Osteocyte (in vitro differentiated cells): ENCODE data around the gene SHOX. TPM values are rescaled to one million over a fixed set of nuclear protein-coding genes. Genes with fewer than 3 reads are reported as not detected.
"Not testable (repeated sequence)": the region's sequence is repeated elsewhere in the genome, so short reads cannot be mapped to it uniquely, and the experiment has no call there.

ENCODE experiments used
- DNase-seq: peaks from one replicate; pipeline ENCODE4 v3.0.0; 2021; ENCODE audit warnings: mixed read lengths; ENCODE audit not compliant: unreplicated experiment; ENCODE audit errors: extremely low spot score
- H3K27ac Mint-ChIP-seq: one replicate; pipeline ENCODE4 v1.8.0; 2021; ENCODE audit warnings: mild to moderate bottlenecking, mixed read lengths; ENCODE audit not compliant: unreplicated experiment
- H3K27me3 Mint-ChIP-seq: one replicate; pipeline ENCODE4 v1.8.0; 2021; ENCODE audit warnings: mixed read lengths; ENCODE audit not compliant: unreplicated experiment
- H3K36me3 Mint-ChIP-seq: one replicate; pipeline ENCODE4 v1.8.0; 2021; ENCODE audit warnings: mixed read lengths; ENCODE audit not compliant: unreplicated experiment
- H3K4me1 Mint-ChIP-seq: one replicate; pipeline ENCODE4 v1.8.0; 2021; ENCODE audit warnings: mixed read lengths; ENCODE audit not compliant: unreplicated experiment
- H3K4me3 Mint-ChIP-seq: one replicate; pipeline ENCODE4 v1.8.0; 2021; ENCODE audit warnings: mild to moderate bottlenecking, moderate library complexity, mixed read lengths; ENCODE audit not compliant: unreplicated experiment
- H3K9me3 Mint-ChIP-seq: one replicate; pipeline ENCODE4 v1.8.0; 2021; ENCODE audit warnings: mixed read lengths; ENCODE audit not compliant: unreplicated experiment
- CTCF ChIP-seq: fragments of 200-600 bp; sonication (generic); IDR thresholded peaks from 2 replicates; pipeline ENCODE4 v1.5.0; 2021; ENCODE audit warnings: antibody characterized with exemption, mild to moderate bottlenecking, moderate library complexity
- total RNA-seq: library from RNA; stranded (reverse); gene quantifications from 2 replicates; pipeline ENCODE4 v1.2.1, GENCODE V29; 2021

SHOX gene
- total RNA-seq, 1 donor from 2014 or later = not detected

DNA sequence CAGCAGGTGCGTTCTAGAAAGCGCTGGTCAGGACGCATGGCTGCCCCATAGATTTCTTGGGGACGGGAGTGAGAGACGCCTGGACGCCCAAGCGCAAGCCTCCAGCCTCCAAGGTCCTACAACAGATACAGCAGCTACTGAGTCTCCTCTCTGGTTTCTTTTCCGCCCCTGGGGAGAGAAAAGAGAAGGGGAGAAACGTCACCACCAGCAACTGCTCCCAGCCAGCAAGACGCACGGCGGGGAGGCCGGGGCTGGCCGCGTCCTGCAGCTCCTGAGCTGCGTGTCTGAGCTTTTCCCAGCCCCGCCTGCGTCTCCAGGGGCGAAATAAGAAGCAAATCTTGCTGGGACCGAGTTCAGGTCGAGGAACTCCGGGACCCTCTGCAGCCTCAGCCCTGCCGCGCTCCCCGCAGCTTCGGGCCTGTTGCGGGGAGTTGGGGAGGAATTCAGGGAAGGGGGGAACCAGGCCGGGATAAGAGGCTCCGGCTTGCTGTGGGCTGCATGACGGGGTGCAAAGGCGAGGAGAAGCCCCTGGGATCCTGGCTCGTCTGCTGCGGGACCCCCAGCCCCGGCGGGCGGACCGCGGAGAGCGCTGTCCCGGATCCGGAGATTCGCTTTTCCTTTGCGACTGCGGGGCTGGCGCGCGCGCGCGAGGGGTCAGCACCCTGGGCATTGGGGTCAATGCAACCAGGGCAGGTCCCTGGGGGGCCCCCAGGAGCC is 6.8 kb upstream of the SHOX start:
- peak overlapping the region; percentile 5 for H3K4me3 Mint-ChIP-seq
- H3K27me3 Mint-ChIP-seq = peaks cover 66% of the 10 kb centered on the region
- H3K4me1 Mint-ChIP-seq = peaks cover 15% of the 10 kb centered on the region
- H3K9me3 Mint-ChIP-seq = no peaks in the 10 kb centered on the region
- DNase-seq = peak; percentile 80
- no peaks in the 10 kb centered on the region for H3K36me3 Mint-ChIP-seq
- TF ChIP-seq CTCF = no peak
- H3K27ac Mint-ChIP-seq = no peak overlapping the region

- peak; percentile 7 for DNase-seq
Observed at GRCh38 chrX:625137-625691, 5.4 kb upstream of the SHOX start.

DNA sequence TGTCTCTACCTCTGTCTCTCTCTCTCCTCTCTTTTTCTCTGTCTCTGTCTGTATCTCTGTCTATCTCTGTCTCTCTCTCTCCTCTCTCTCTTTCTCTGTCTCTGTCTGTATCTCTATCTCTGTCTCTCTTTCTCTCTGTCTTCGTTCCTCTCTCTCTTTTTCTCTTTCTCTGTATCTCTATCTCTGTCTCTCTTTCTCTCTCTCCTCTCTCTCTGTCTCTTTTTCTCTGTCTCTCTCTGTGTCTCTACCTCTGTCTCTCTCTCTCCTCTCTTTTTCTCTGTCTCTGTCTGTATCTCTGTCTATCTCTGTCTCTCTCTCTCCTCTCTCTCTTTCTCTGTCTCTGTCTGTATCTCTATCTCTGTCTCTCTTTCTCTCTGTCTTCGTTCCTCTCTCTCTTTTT is 4.5 kb upstream of the SHOX start:
- DNase-seq, H3K4me3 Mint-ChIP-seq, H3K27ac Mint-ChIP-seq, H3K36me3 Mint-ChIP-seq, H3K9me3 Mint-ChIP-seq: not testable (repeated sequence)
- Mint-ChIP-seq H3K4me1 (peaks cover 15% of the 10 kb centered on the region), H3K27me3 (peaks cover 78% of the 10 kb centered on the region)

More at GRCh38 chrX:625137-625691, 5.4 kb upstream of the SHOX start:
- Mint-ChIP-seq H3K4me3 (no peak overlapping the region), H3K4me1 (peaks cover 15% of the 10 kb centered on the region), H3K36me3 (no peaks in the 10 kb centered on the region), H3K27ac (no peak overlapping the region), H3K27me3 (peaks cover 77% of the 10 kb centered on the region), H3K9me3 (no peaks in the 10 kb centered on the region)
- no peak for TF ChIP-seq CTCF

DNA sequence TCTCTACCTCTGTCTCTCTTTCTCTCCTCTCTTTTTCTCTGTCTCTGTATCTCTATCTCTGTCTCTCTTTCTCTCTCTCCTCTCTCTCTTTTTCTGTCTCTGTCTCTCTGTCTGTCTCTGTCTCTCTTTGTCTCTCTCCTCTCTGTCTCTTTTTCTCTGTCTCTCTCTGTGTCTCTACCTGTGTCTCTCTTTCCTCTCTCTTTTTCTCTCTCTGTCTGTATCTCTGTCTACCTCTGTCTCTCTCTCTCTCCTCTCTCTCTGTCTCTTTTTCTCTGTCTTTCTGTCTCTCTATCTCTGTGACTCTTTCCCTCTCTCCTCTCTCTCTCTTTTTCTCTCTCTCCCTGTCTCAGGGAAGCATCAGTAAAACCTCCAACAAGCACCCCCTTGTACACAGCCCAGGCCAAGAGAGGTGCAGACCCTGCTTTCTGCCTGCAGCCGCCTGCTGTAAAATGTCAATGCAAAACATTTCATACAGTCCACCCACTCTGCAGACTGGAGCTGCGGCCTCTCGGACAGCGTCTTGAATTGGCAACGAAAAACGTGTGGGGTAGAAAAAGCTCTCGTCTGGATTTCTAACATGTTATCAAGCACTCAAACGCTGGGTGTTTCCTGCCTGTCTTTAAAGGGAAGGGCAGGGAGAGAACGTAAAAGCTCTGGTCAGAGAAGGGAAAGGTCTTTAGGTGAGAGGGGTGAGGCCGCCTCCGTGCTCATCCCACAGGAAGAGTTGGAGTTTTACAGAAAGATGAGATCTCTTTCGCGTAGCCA is 3.7 kb upstream of the SHOX start:
- Mint-ChIP-seq H3K27ac (no peak overlapping the region), H3K27me3 (peaks cover 81% of the 10 kb centered on the region), H3K4me1 (peaks cover 15% of the 10 kb centered on the region), H3K9me3 (no peaks in the 10 kb centered on the region), H3K36me3 (no peaks in the 10 kb centered on the region), H3K4me3 (no peak overlapping the region)
- TF ChIP-seq CTCF = no peak
- DNase-seq = peak; percentile 49

DNA sequence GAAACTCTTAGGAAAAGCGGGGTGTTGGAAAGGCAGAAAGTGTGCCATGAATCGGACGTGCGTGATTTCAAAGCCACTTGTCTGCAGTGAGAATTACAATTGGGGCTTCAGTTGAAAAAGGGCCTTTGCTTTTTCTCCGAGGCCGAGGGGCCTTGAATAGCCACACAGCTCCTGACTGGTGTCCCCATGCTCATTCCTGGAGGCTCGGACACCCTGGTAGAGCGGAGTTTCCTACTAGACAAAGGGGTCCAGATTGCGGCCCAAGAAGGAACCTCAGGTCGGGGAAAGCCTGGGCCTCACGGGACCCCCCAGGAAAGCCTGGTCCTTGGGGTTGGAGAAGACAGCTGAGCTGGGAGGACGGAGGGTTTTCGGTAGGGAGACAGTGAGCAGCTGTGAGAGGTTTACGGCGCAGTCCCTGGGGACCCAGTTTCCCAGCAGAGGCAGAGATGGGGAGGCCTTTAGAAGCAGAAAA is 3.0 kb upstream of the SHOX start:
- TF ChIP-seq CTCF = no peak
- Mint-ChIP-seq H3K4me1 (peaks cover 15% of the 10 kb centered on the region), H3K27me3 (peaks cover 81% of the 10 kb centered on the region), H3K4me3 (no peak overlapping the region), H3K27ac (no peak overlapping the region), H3K9me3 (no peaks in the 10 kb centered on the region), H3K36me3 (no peaks in the 10 kb centered on the region)
- DNase-seq = peak; percentile 73
